Jurkat, Clone E6-1 (cell line): ENCODE data around the gene SRMS.
A peak's percentile ranks its signal among the peaks of the same experiment; 100 is the strongest.

Source experiments
- DNase-seq: peaks from one replicate; pipeline ENCODE4 v3.0.0-alpha.2; 2011; ENCODE audit warnings: low read depth, low spot score
- H3K4me3 ChIP-seq: 2 replicates; pipeline ENCODE4 v1.5.1; 2011; ENCODE audit warnings: mild to moderate bottlenecking, low read length, control low read depth, moderate library complexity

Gene SRMS

DNA sequence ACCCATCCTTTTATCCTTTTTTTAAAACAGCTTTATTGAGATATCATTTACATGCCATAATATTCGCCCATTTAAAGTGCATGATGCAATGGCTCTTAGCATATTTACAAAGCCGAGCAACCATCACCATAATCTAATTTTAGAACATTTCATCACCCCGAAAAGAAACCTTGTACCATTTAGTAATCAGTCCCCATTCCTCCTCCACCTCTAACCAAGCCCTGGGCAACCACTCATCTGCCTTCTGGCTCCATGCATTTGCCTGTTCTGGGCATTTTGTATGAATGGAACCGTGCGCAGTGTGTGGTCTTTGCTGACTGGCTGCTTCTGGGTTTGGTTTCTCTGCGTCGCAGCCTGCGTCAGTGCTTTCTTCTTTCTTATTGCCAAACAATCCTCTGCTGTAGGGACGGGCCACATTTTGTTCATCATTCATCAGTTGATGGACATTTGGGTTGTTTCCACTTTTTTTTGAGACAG, 38.4 kb downstream of the SRMS start:
- H3K4me3 ChIP-seq = no peak overlapping the region
- DNase-seq = no peak

GRCh38 chr20:63508072-63508768, 39.3 kb downstream of the SRMS start:
- no peak for DNase-seq

DNA sequence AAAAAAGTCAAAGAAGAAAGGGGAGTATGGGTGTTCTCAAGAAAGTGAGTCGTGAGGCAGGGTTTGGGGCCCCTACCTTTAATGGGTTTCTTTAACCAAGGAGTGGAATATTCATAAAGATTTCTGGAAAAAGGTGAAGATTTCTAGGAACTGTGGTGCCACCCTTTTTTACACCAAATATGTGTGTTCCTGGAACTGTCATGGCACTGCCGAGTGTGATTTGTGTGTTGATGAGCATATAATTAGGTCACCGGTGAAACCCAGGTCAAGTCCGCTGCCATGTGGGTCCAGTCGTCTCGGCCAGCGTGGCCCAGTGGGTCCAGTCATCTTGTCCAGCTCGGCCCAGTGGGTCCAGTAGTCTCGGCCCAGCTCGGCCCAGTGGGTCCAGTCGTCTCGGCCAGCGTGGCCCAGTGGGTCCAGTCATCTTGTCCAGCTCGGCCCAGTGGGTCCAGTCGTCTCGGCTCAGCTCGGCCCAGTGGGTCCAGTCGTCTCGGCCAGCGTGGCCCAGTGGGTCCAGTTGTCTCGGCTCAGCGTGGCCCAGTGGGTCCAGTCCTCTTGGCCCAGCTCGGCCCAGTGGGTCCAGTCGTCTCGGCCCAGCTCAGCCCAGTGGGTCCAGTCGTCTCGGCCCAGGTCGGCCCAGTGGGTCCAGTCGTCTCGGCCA, 40.3 kb downstream of the SRMS start:
- no peak overlapping the region for H3K4me3 ChIP-seq

More at GRCh38 chr20:63508072-63508768, 39.3 kb downstream of the SRMS start:
- H3K4me3 ChIP-seq = no peak overlapping the region

DNA sequence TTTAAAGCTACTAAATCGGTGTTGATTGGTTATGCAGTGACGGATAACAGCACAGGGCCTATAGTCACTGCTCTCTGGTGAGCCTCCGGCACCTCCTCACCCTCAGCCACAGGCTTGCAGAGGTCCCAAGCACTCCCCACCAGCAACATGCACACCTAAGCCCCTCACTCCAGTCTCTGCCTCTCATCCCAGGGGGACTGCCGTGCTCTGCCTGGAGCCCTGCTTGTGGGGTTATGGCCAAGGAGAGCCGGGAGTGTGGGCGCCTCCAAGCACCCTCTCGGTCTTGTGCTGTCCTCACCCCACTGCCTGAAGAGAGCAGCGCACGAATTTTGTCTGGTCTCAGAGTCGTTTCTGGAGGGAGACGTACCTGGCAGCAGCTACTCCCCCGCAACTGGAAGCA, 41.8 kb downstream of the SRMS start:
- H3K4me3 ChIP-seq = no peak overlapping the region
- DNase-seq = no peak

More for the DNA sequence above, 40.3 kb downstream of the SRMS start:
- DNase-seq = no peak

DNA sequence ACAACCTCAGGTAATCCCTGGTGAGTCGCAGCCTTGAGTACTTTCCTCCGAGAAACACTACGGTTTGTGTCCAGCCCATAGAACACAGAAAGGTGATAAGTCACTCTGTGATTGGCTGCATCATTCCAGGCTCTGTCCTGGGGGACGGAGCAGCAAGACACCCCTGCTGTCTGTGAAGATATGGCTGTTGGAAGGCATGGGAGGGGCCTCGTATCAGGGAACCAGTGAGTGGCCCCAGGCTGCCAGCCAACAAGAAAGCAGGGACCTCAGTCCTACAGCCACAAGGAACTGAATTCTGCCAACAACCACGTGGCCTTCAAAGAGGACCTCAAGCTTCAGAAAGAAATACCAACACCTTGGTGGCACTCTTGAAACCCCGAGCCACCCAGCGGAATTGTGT, 42.3 kb downstream of the SRMS start:
- DNase-seq = no peak
- no peak overlapping the region for H3K4me3 ChIP-seq

- no peak overlapping the region for H3K4me3 ChIP-seq
- no peak for DNase-seq
Measured at GRCh38 chr20:63504642-63505041, 42.9 kb downstream of the SRMS start.

DNA sequence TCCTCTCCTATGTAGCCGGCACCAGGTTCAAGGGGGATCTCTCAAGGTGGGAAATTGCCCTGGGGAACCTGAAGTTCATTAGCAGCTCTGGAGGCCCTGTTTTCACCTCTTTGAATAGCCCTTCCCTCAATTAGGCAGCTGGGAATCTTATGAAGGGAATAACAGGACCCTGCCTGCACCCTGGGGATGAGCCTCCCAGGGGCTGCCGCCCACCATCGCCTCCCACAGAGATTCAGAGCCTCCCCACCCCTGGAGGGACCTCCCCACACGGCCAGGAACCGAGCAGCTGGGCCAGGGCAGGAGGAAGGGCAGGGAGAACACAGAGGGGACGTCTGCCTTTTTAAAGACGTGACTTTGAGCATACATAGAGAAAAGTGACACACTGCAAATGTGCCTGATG, 44.0 kb downstream of the SRMS start:
- DNase-seq = no peak
- H3K4me3 ChIP-seq = no peak overlapping the region

GRCh38 chr20:63502671-63503172, 44.8 kb downstream of the SRMS start:
- no peak for DNase-seq
- H3K4me3 ChIP-seq = no peak overlapping the region

DNA sequence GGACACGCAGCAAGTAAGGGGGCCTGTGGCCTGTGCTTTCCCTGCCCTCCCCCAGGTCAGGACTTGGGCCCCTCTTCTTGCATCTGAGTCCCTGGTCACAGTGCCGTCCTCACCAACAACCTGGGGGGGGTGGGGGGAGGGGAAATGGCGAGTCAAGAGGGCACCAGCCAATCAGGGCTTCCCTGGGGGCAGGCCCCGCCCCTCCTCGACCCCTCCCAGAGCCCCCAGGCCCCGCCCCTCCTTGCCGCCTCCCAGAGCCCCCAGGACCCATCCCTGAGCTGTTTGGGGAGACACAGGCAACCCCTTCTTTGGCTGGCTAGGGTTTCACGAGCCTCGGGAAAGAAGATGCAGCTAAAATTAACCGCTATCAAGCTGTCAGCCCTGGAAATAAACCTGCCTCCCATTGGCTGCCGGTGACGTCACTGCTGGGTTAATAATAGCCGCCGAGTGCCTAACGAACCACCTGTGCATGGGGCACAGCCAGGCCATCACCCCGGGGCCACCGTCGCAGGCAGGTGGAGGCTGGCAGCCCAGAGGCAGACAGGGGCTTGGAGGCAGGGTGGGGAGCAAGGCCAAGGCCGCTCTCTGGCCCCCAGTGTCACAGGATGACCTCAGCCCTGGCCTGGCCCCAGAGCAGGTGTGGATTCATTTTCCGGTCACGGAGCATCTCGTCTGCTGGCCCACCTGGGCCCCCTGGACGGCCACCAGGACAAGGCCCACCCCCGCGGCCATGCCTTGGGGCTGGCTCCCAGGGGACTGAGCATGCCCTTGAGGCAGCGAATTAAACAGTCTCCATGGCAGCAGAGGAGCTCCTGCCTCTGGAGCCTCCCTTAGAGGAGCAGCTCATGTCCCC, 45.5 kb downstream of the SRMS start:
- no peak for DNase-seq
- no peak overlapping the region for H3K4me3 ChIP-seq

GRCh38 chr20:63500902-63501817, 46.4 kb downstream of the SRMS start:
- DNase-seq = no peak

DNA sequence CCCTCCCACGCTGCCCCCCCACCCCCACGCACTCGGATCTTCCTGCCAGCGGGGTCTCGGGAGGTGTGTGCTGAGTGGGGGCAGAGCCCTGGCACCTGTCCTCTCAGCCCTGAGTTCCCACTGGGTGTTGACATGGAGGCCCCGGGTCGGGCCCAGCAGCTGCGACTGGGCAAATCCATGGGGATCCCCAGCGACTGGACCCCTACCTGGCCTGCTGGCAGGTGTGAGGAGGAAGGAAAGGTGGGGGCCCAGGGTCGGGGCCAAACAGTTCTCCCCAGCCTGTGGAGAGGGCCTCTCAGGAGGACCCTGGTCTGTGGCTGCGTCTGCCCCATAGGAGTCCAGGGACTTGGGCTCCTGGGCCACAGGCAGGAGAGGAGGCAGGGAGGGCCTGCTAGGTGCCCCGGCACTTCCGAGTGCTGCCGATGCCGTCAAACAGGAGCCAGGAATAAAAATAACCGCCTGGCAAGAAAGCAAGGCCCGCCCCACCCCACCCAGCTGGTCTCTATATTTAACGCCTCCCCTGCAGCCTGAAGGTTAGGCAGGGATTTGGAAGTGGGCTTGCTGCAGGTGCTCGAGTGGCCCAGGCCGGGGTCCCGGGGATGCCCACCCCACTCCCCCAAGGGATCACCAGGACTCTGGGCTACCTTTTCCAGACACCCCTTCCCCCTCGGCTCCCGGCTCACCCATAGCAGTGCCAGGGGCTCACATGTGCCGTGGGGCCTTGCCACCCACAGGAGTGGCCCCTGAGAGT, 47.2 kb downstream of the SRMS start:
- no peak overlapping the region for H3K4me3 ChIP-seq
- DNase-seq = no peak

More at GRCh38 chr20:63500902-63501817, 46.4 kb downstream of the SRMS start:
- no peak overlapping the region for H3K4me3 ChIP-seq

DNA sequence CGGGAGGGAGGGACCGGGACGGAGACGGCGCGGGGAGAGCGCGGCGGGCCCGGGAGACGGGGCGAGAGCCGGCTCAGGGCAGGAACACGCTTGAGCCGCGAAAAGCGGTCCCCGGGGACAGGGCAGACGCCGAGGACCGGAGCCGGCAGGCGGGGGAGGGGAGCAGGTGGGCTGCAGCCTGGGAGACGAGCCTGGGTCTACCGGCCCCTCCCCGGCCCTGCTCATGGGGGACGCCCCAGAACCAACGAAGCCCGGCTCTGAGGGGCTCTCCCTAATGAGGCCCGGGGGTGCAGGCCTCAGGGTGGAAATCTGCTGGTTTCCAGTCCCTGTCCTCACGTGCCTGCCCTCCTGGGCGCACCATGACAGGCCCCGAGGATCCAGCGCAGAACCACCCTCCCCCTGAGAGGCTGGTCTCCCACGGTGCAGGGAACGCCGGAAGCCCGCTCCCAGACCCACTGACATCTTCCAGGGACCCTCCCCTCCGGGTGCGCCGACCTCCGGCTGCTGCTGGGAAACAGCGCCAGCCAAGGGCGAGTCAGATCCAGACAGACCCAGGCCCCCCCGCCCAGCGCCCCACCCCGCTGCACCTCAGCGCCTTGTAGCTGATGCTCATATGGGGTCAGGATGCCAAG, 48.1 kb downstream of the SRMS start:
- H3K4me3 ChIP-seq = peak overlapping the region; percentile 28
- no peak for DNase-seq

DNA sequence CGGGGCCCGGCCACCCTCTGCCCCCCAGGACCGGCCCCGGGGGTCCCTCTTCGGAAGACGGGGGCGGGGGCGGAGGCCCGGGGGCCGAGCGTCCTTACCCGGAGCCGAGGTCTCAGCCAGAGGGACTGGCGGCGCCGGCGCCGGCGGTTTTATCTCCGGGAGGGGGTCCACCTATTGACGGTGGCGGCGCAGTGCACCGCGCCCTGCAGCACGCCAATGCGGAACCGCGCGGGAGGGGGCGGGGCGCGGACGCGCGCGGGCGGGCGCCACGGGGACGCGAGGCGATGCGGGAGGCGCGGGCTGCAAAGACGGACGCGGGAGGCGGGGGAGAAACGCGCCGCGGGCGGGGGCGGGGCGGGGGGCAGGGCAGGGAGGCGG, 48.6 kb downstream of the SRMS start, which contains the start of gene EEF1A2:
EEF1A2 (minus strand) TSS at position 124 of the 378 bp plus-strand sequence. CDS start 1,320 bp downstream, outside the sequence.
- H3K4me3 ChIP-seq = peak within 1 kb of the TSS; percentile 28
- no peak for DNase-seq

- H3K4me3 ChIP-seq = no peak overlapping the region
- no peak for DNase-seq
Measured at GRCh38 chr20:63497946-63498935, 49.3 kb downstream of the SRMS start.

GRCh38 chr20:63497138-63497945, 50.2 kb downstream of the SRMS start:
- no peak for DNase-seq
- H3K4me3 ChIP-seq = no peak overlapping the region
